Fibroblast of pulmonary artery (primary cell): ENCODE measurements around the gene DMPK.

Experiments
- DNase-seq: peaks from one replicate; pipeline ENCODE4 v3.0.0-alpha.2; 2010; ENCODE audit warnings: low read depth
- H3K4me3 ChIP-seq: replicated peaks from 2 replicates; pipeline ENCODE4 v1.5.1; 2011; ENCODE audit warnings: low read depth, mild to moderate bottlenecking, control low read depth, low read length, moderate library complexity
- TF ChIP-seq, protein P1 (sequence below): IDR thresholded peaks from 2 replicates; pipeline ENCODE4 v1.5.1; 2011; ENCODE audit warnings: mild to moderate bottlenecking, control low read depth, low read length, inconsistent platforms; ENCODE audit errors: missing control alignments

The DMPK gene

GRCh38 chr19:45780146-45780447 lies 2.2 kb downstream of the DMPK start:
- no peak for DNase-seq
- TF ChIP-seq, protein P1, sequence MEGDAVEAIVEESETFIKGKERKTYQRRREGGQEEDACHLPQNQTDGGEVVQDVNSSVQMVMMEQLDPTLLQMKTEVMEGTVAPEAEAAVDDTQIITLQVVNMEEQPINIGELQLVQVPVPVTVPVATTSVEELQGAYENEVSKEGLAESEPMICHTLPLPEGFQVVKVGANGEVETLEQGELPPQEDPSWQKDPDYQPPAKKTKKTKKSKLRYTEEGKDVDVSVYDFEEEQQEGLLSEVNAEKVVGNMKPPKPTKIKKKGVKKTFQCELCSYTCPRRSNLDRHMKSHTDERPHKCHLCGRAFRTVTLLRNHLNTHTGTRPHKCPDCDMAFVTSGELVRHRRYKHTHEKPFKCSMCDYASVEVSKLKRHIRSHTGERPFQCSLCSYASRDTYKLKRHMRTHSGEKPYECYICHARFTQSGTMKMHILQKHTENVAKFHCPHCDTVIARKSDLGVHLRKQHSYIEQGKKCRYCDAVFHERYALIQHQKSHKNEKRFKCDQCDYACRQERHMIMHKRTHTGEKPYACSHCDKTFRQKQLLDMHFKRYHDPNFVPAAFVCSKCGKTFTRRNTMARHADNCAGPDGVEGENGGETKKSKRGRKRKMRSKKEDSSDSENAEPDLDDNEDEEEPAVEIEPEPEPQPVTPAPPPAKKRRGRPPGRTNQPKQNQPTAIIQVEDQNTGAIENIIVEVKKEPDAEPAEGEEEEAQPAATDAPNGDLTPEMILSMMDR: no peak
- H3K4me3 ChIP-seq: no peak overlapping the region

DNA sequence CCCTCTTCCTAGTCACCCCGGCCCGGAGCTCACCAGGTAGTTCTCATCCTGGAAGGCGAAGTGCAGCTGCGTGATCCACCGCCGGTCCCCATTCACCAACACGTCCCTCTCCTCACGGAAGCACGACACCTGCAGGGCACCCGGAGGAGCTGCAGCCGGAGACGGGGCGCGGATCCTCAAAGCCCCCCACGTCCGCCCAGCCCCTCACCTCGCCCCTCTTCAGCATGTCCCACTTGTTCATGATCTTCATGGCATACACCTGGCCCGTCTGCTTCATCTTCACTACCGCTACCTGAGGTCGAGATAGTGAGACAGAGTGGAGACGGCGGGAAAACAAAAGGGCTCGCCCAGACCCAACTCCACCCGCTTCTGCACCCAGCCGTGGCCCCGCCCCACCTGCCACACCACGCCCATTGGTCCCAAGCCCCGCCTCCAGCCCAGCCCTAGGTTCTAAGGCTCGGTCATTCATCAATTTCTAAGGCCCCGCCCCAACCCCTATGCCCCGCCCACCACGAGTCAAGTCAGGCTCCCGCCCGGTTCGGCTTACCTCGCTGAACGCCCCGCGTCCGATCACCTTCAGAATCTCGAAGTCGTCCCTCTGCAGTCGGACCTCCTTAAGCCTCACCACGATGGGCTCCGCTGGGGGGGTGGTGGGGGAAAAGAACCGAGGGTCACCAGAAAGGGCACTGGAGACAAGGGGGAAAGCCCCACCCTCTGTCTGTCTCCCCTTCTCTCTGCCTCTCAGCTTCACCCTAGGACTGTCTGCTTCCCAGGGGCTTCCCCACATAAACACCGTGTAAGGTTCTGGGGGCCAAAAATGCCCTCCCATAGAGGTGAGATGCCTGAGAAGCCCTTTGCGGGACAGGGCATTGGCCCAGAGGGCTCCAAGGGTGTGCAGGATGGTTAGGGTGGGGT lies 2.8 kb downstream of the DMPK start:
- peak; percentile 43 for DNase-seq
- TF ChIP-seq, protein P1: peak; percentile 17
- no peak overlapping the region for H3K4me3 ChIP-seq

GRCh38 chr19:45778010-45778661 lies 4.2 kb downstream of the DMPK start:
- H3K4me3 ChIP-seq: no peak overlapping the region
- TF ChIP-seq, protein P1: no peak
- no peak for DNase-seq

DNA sequence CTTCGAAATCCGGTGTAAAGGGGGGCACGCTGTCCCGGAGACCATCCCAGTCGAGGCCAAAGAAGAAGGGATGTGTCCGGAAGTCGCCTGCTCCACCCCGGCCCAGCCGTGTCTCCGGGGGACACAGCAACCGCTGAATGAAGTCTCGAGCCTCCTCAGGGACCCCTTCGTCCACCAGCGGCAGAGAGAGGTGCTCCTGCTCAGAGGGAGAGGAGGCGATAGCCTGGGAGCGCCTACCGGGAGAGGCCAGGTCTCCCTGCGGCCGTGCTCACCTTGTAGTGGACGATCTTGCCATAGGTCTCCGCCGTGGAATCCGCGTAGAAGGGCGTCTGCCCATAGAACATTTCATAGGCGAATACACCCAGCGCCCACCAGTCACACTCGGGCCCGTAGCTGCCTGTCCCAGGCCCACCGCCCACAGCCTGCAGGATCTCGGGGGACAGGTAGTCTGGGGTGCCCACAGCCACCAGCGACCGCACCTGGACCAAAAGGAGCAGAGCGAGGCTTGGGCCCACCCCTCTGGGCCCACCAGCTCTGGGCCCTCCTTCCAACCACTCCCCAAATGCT lies 4.8 kb downstream of the DMPK start:
- DNase-seq: no peak
- TF ChIP-seq, protein P1: no peak
- no peak overlapping the region for H3K4me3 ChIP-seq

DNA sequence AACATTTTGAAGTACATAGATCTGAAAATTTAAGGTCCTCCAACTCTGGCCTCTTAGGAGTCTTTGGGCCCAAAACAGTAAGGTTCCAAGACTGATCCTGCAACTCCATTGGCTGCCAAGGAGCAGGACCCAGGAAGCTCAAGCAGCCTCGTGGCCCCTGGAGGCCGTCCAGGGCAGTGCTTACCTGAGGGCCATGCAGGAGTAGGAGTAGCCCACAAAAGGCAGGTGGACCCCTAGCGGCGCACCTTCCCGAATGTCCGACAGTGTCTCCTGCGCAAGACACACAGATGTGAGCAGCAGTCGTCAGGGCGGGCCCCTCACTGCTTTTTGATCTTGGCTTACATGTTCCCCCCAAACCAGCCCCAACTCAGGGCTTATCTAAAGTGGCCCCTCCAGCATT lies 7.5 kb downstream of the DMPK start:
- DNase-seq: no peak
- no peak overlapping the region for H3K4me3 ChIP-seq
- TF ChIP-seq, protein P1: no peak

- DNase-seq: no peak
- no peak overlapping the region for H3K4me3 ChIP-seq
- TF ChIP-seq, protein P1: no peak
These were observed 8.9 kb downstream of the DMPK start for GRCh38 chr19:45773384-45773783.
